ENCODE data around the gene DENND1B.

- TF ChIP-seq CHD2 (IDR thresholded peaks at IDR 0.05; ENCODE audit: low read length, partially characterized antibody) (no peak), CTCF (IDR thresholded peaks at IDR 0.05) (no peak), POLR2AphosphoS5 (IDR thresholded peaks at IDR 0.05; ENCODE audit: low read depth, low read length) (no peak)
These were observed 78.9 kb downstream of the DENND1B start for GRCh38 chr1:197696372-197696771.
